Right lobe of liver (tissue), 6 donors: ENCODE data around the gene EYA3. TPM values are rescaled to one million over a fixed set of nuclear protein-coding genes. Genes with fewer than 3 reads are reported as not detected.

ENCODE experiments used
- ATAC-seq, 4 donors: fragments of 200-7000 bp; cut with Tn5 transposase; one replicate each; pipeline ENCODE4 v1.9.1; 2020; ENCODE audit warnings: mild to moderate bottlenecking in 4 of 4, moderate library complexity in 4 of 4
- DNase-seq, 3 donors: peaks; one replicate each; pipeline ENCODE4 v3.0.0-alpha.2; 2020
- H3K27ac ChIP-seq, 3 donors: fragments of 200-600 bp; one replicate each; pipeline ENCODE4 v1.8.0; 2022
- H3K27me3 ChIP-seq, 2 donors: fragments of 200-600 bp; one replicate each; pipeline ENCODE4 v1.8.0; 2022
- H3K36me3 ChIP-seq, 4 donors: fragments of 200-600 bp; sonication (generic) in 1 of 4; one replicate each; pipeline versions ENCODE4 v1.5.1 to v1.8.0; 2017 to 2022; ENCODE audit warnings: control low read depth in 1 of 4
- H3K4me1 ChIP-seq, 4 donors: fragments of 200-600 bp; sonication (generic) in 1 of 4; one replicate each; pipeline versions ENCODE4 v1.5.1 to v1.8.0; 2017 to 2022; ENCODE audit warnings: control low read depth in 1 of 4
- H3K4me3 ChIP-seq, 3 donors: fragments of 200-600 bp; one replicate each; pipeline ENCODE4 v1.8.0; 2022
- H3K9me3 ChIP-seq, 4 donors: fragments of 200-600 bp; sonication (generic) in 1 of 4; one replicate each; pipeline versions ENCODE4 v1.5.1 to v1.8.0; 2017 to 2022; ENCODE audit warnings: control low read depth in 1 of 4
- POLR2A ChIP-seq: fragments of 450-650 bp; IDR thresholded peaks from one replicate; pipeline ENCODE4 v1.6.1; 2017; ENCODE audit warnings: antibody characterized with exemption, mild to moderate bottlenecking
- WGBS: methylation state at CpG from one replicate; pipeline ENCODE4 v1.1.6; 2018; ENCODE audit warnings: low coverage, low lambda C conversion rate; ENCODE audit not compliant: insufficient coverage; ENCODE audit errors: missing lambda C conversion rate; 5-methylcytosine and 5-hydroxymethylcytosine counted together
- intact Hi-C, 2 donors: fragments of 100-400 bp; cut with DNase I; formaldehyde crosslinking; loops; one replicate each; pipeline versions ENCODE4 v1.11.2 to v1.14.1; 2022
- total RNA-seq, 6 experiments: library from RNA; depleted of rRNA in 2 of 6; stranded (reverse); fragments of >200 nt in 2 of 6; fragmentation: NEBNext Ultra II Directional in 3 of 6; extraction: Animal tissue kit (Norgen Biotek cat#: 25700) in 3 of 6; gene quantifications; one replicate each; pipeline versions ENCODE4 v1.1.0 to v1.2.4, GENCODE V29; 2016 to 2023
- TF ChIP-seq, protein P1 (sequence below), 4 donors: fragments of 200-600 bp in 3 of 4; fragments of 450-650 bp in 1 of 4; IDR thresholded peaks; one replicate each; pipeline versions ENCODE4 v1.5.1 to v1.8.0; 2016 to 2022; ENCODE audit warnings: antibody characterized with exemption in 4 of 4, mild to moderate bottlenecking in 2 of 4
- donor health status: DM: no; HTN: yes; CAD: no.
- donor health status: DM: no; HTN: no; CAD: no.
- donor health status: DM: no; HTN: no; CAD: no.
- donor health status: DM: no; HTN: yes; CAD: no.
- donor health status: DM: no; HTN: yes; CAD: no.

The EYA3 gene
- total RNA-seq, 6 experiments from 2014 or later: 6.6 to 10.2 (median 7.3) TPM

DNA sequence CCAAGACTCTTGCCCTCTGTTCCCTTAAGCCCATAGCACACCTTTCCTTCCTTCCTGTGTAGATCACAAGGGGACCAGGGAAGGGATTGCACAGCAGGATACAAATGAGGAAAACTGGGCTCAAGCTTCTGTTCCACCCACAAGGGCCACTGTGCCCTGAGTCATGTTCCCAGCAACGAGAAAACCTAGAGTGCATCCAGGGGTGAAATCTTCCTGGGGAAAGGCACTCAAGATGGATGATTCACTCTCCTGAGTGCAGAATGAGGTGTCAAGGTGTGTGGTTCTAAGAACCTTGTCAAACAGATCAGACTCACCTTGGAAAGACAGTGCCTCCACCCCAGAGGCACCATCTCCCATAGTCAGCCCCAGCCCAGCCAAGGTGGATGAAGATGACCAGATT is 40.7 kb upstream of the EYA3 start:
- Histone ChIP-seq H3K27me3 (no peaks in the 10 kb centered on the region), H3K4me3 (no peak overlapping the region), H3K27ac (no peak overlapping the region), H3K9me3 (no peaks in the 10 kb centered on the region), H3K4me1 (no peaks in the 10 kb centered on the region), H3K36me3 (no peaks in the 10 kb centered on the region)
- TF ChIP-seq, protein P1, sequence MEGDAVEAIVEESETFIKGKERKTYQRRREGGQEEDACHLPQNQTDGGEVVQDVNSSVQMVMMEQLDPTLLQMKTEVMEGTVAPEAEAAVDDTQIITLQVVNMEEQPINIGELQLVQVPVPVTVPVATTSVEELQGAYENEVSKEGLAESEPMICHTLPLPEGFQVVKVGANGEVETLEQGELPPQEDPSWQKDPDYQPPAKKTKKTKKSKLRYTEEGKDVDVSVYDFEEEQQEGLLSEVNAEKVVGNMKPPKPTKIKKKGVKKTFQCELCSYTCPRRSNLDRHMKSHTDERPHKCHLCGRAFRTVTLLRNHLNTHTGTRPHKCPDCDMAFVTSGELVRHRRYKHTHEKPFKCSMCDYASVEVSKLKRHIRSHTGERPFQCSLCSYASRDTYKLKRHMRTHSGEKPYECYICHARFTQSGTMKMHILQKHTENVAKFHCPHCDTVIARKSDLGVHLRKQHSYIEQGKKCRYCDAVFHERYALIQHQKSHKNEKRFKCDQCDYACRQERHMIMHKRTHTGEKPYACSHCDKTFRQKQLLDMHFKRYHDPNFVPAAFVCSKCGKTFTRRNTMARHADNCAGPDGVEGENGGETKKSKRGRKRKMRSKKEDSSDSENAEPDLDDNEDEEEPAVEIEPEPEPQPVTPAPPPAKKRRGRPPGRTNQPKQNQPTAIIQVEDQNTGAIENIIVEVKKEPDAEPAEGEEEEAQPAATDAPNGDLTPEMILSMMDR (IDR thresholded peaks at IDR 0.05): no peak
- TF ChIP-seq POLR2A: no peak
- ATAC-seq (no peak), DNase-seq (no peak)
- intact Hi-C loops: no loop called here
- 50% methylated on average over 1 of the region's 1 CpG for WGBS

DNA sequence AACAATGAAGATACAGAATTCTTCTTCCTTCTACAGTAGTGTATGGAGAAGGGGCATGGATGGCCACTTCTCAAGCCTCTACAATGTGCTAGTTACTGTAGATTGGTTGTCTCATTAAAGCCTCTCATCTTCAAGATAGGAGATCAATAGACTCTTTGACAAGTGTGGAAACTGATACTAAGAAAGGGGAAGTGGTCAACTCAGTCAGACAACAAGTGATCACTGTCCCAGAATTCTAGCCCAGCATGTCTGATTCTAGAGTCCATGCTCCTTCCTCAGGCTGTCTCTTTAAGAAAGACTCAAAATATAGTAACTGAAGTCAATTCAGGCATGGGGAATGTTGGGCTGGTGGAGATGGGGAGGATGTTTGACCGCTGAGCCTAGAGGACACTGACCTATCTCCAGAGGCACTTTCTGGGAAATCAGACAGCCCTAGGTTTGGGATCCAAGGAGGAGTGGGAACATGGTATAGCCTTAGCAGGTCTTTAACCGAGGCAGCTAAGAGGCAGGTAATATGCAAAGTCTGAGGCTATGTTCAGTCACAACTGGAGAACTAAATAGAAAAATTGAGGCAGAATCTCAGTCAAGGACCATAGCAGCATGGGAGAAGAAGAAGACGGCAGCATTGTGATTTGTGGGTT is 39.3 kb upstream of the EYA3 start:
- H3K27ac ChIP-seq: peak overlapping the region in 2 of 3 donors; percentile 8 to 21
- no peaks in the 10 kb centered on the region for H3K4me1 ChIP-seq
- no peak overlapping the region for H3K4me3 ChIP-seq
- whole genome bisulfite sequencing: 56% methylated on average over 3 of the region's 3 CpGs
- ATAC-seq (peak; percentile 16 to 56 (median 26)), DNase-seq (no peak)
- no peaks in the 10 kb centered on the region for H3K9me3 ChIP-seq
- H3K36me3 ChIP-seq: no peaks in the 10 kb centered on the region
- H3K27me3 ChIP-seq: no peaks in the 10 kb centered on the region
- intact Hi-C loops: no loop called here
- TF ChIP-seq POLR2A: no peak
- TF ChIP-seq, protein P1 (IDR thresholded peaks at IDR 0.05): no peak

DNA sequence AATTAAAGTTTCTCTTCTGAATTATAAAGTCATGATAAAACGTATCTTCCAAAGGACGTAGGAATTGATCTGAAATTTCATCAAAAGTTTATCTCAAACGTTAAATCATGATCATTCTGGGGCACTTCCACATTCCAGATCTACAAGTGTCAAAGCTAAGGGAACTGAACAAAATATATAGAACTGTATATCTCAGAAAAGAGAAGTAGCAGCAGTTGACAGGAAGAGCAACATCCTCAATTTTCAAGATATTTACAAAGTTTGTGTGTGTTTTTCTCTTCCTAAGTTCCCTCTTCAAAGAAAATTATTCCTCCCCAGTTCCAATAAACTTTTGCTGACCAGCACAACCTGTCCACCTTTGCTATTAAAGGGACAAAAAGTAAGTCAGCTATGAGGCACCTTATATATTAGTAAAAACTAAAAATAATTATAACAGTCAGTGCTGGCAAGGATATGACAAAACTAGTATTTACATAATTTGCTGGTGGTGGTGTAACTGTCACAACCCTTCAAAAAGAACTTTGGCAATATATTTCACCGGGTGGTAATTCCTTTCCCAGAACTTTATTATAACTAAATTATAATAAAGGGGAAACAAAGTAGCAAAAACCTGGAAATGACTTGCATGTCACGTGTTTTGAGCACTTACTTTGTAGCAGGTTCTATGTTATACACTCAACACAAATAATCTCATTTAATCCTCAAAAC is 38.5 kb upstream of the EYA3 start:
- 31% methylated on average over 5 of the region's 5 CpGs for WGBS
- Histone ChIP-seq H3K36me3 (no peaks in the 10 kb centered on the region), H3K4me3 (no peak overlapping the region), H3K4me1 (no peaks in the 10 kb centered on the region), H3K27me3 (no peaks in the 10 kb centered on the region), H3K27ac (peak overlapping the region in 2 of 3 donors; percentile 8 to 21), H3K9me3 (no peaks in the 10 kb centered on the region)
- DNase-seq (no peak), ATAC-seq (peak in 3 of 4 donors; percentile 25 to 60 (median 32))
- intact Hi-C loops: no loop called here
- TF ChIP-seq POLR2A: no peak
- TF ChIP-seq, protein P1 (IDR thresholded peaks at IDR 0.05): no peak

DNA sequence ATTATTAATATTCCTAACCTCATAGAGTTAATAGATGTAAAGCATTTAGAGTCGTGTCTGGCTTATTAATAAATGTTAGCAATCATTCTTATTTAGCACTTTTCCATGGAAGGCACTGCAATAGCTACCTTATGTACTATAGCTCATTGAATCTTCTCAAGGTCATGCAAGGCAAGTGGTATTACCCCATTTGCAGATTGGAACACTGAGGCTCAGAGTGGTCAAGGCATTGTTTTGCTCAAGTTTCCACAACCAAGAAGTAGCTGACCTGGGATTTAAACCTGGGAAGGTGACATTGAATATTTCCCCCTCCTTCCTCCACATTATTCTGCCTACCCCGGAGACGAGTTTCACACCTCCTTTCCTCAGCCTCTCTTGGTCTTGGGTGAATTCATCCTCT is 37.8 kb upstream of the EYA3 start:
- Histone ChIP-seq H3K4me1 (no peaks in the 10 kb centered on the region), H3K36me3 (no peaks in the 10 kb centered on the region), H3K27ac (peak overlapping the region in 2 of 3 donors; percentile 1 to 21), H3K27me3 (no peaks in the 10 kb centered on the region), H3K4me3 (no peak overlapping the region), H3K9me3 (no peaks in the 10 kb centered on the region)
- ATAC-seq (no peak), DNase-seq (no peak)
- TF ChIP-seq, protein P1 (IDR thresholded peaks at IDR 0.05): no peak
- TF ChIP-seq POLR2A: no peak
- WGBS: 57% methylated on average over 3 of the region's 3 CpGs
- intact Hi-C loops: no loop called here
